GM12801 (cell line): ENCODE measurements around the gene GRIK1.

Source experiments
- CTCF ChIP-seq: IDR thresholded peaks from one replicate; pipeline ENCODE4 v1.5.1; 2011; ENCODE audit warnings: control low read depth; ENCODE audit not compliant: insufficient read length; ENCODE audit errors: extremely low read depth

The GRIK1 gene

DNA sequence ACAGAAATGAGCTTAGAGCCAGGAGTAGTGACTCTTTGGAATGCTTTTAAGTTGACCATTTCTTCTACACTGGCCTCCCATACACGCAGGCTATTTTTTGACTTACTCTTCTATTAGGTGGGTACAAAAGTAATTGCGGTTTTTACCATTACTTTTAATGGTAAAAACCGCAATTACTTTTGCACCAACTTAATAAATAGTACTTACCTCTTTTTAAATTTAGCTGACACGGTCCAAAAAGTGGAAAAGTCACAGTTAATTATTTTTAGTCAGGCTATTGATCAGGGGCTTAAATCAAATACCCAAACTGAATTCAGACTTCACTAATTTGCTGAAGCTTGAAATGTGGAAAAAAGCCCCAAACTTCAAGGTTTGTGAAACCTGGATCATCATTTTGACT lies 138.7 kb downstream of the GRIK1 start:
- TF ChIP-seq CTCF, result no peak

DNA sequence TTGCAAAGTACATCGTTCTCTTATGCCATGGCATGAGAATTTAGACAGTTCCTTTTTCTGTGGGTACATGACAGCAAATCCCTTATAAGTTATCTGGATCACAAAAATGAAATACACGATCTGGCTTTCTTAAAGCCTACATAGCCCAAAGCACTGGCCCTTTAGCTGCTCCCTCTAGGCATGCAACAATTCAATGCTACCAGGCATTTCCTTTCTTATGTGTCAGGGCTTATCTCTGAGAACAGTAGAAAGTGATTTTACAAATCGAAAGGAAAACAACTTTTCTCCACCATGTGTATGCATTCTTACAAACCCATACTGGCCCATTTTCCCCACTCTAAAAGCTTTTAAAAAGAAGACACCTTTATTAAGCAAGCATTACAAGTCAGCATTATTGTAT lies 139.7 kb downstream of the GRIK1 start:
- no peak for TF ChIP-seq CTCF

- TF ChIP-seq CTCF, result no peak
Measured at GRCh38 chr21:29798840-29799239, 141.0 kb downstream of the GRIK1 start.

GRCh38 chr21:29797155-29797554 lies 142.6 kb downstream of the GRIK1 start:
- TF ChIP-seq CTCF, result no peak

DNA sequence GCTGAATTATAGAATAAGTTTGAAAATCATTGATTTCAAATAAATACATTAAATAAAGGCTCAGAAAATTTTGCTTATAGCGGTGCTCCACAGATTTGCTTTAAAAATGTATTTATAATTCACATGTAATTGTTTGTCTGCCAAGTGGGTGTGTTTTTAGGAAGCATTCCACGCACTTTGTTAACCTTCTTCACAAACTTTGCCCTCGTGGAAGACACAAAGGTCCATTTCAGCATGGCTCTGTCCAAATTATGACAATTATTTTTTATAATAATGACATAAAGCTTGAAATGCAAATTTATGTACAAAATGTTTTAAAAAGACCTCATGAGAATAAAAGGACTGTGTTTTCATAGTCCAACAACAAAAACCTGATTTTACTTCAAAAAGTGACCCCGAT lies 146.1 kb downstream of the GRIK1 start:
- TF ChIP-seq CTCF, result no peak

GRCh38 chr21:29789393-29789792 lies 150.4 kb downstream of the GRIK1 start:
- TF ChIP-seq CTCF, result no peak

GRCh38 chr21:29788752-29789151 lies 151.0 kb downstream of the GRIK1 start:
- TF ChIP-seq CTCF, result no peak

DNA sequence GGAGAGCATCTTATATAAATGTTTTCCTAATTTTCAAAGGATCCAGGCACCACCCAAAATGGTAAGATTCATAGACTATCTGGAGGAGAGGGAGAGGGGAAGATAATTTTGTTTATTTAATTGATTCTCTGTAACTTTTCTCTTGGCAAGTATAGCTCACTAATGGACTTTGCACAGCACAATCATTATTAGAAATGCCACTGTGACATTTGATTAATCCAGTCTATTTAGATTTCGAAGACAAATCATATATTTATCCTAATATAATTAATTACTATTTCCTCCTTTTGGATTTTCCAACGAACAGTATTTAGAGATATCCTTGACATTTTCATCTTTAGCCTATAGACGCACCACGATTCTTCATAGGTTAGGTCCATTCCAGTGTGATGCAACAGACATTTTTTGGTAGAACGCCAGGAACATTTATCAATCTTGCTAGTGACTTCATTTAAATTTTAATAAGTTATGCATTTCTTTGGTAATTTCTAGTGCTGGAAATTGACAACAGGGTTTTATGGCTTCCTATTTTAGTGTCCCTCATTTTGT lies 152.4 kb downstream of the GRIK1 start:
- no peak for TF ChIP-seq CTCF
